GM11168 (cell line): ENCODE measurements around the gene ALKBH5.

Experiments
- in situ Hi-C: fragments of 300-500 bp; cut with MboI; formaldehyde crosslinking; loops from one replicate; pipeline ENCODE4 v1.12.0; 2022; ENCODE audit warnings: low sequenced_read_pairs; ENCODE audit not compliant: unreplicated experiment

Gene ALKBH5

GRCh38 chr17:18236494-18236893 lies 52.9 kb downstream of the ALKBH5 start:
- in situ Hi-C loops = no loop called here

- in situ Hi-C loops = no loop called here
These were observed 53.8 kb downstream of the ALKBH5 start for GRCh38 chr17:18237461-18237860.

GRCh38 chr17:18238299-18238698 lies 54.7 kb downstream of the ALKBH5 start:
- in situ Hi-C loops = no loop called here

GRCh38 chr17:18240449-18240848 lies 56.8 kb downstream of the ALKBH5 start:
- in situ Hi-C loops = no loop called here

- in situ Hi-C loops = no loop called here
These were observed 57.7 kb downstream of the ALKBH5 start for GRCh38 chr17:18241229-18241871.

- in situ Hi-C loops = no loop called here
These were observed 61.6 kb downstream of the ALKBH5 start for GRCh38 chr17:18245038-18245776.

- in situ Hi-C loops = no loop called here
These were observed 62.6 kb downstream of the ALKBH5 start for GRCh38 chr17:18246109-18246725.

- in situ Hi-C loops = no loop called here
These were observed 63.4 kb downstream of the ALKBH5 start for GRCh38 chr17:18246880-18247612.

- in situ Hi-C loops = no loop called here
These were observed 64.0 kb downstream of the ALKBH5 start for GRCh38 chr17:18247613-18248001.

- in situ Hi-C loops = no loop called here
These were observed 64.7 kb downstream of the ALKBH5 start for GRCh38 chr17:18248300-18248731.

GRCh38 chr17:18248811-18249210 lies 65.2 kb downstream of the ALKBH5 start:
- in situ Hi-C loops = no loop called here

GRCh38 chr17:18250259-18250658 lies 66.6 kb downstream of the ALKBH5 start:
- in situ Hi-C loops = no loop called here

- in situ Hi-C loops = no loop called here
These were observed 67.1 kb downstream of the ALKBH5 start for GRCh38 chr17:18250708-18251107.

- in situ Hi-C loops = no loop called here
These were observed 67.6 kb downstream of the ALKBH5 start for GRCh38 chr17:18251204-18251603.

- in situ Hi-C loops = no loop called here
These were observed 68.5 kb downstream of the ALKBH5 start for GRCh38 chr17:18252160-18252559.

- in situ Hi-C loops = no loop called here
These were observed 69.7 kb downstream of the ALKBH5 start for GRCh38 chr17:18253187-18253884.

GRCh38 chr17:18253947-18254821 lies 70.6 kb downstream of the ALKBH5 start:
- in situ Hi-C loops = no loop called here

GRCh38 chr17:18254888-18255649 lies 71.4 kb downstream of the ALKBH5 start:
- in situ Hi-C loops = no loop called here

GRCh38 chr17:18256351-18256750 lies 72.7 kb downstream of the ALKBH5 start:
- in situ Hi-C loops = no loop called here
